Heart left ventricle (tissue), 13 donors: Measurements from ENCODE around the gene SERPINB2.

Experiments
- POLR2A ChIP-seq, 2 donors: fragments of 450-650 bp; IDR thresholded peaks; one replicate each; pipeline ENCODE4 v1.6.1; 2017; ENCODE audit warnings: antibody characterized with exemption in 2 of 2, mild to moderate bottlenecking in 2 of 2, moderate library complexity in 2 of 2
- TF ChIP-seq, protein P1 (sequence below), 12 donors: fragments of 200-600 bp; sonication (generic) in 4 of 12; IDR thresholded peaks; one replicate each; pipeline versions ENCODE4 v1.5.0 to v1.8.0; 2018 to 2022; ENCODE audit warnings: antibody characterized with exemption in 12 of 12, mild to moderate bottlenecking in 5 of 12
- donor health status: ischemic (EF 13 %, LVEDD 7.1; RV severe dilation, severe dysfunction).
- donor health status: DM: no; HTN: yes; CAD: no.
- donor health status: DM: no; HTN: no; CAD: no.
- donor health status: ischemic (EF 25% LVEDD 6.9; RV normal size, moderate dysfunction).
- donor health status: ischemic (EF 25% LVEDD 5.7; RV mildly dilated, moderate dysfunction).
- donor health status: ischemic (EF 35%, LVEDD 5.7; RV mildly dilated, moderate dysfunction).
- donor health status: nonischemic (EF 11% LVEDD 7.7; RV severe dilation, severe dysfunction).
- donor health status: DM: yes; HTN: yes; CAD: no.
- donor health status: PGD.
- donor health status: ischemic (EF 29% LVEDD 5.4; RV normal size, mild dysfunction).
- donor health status: nonischemic (EF 23%, LVEDD 6.1; RV moderate dilation, normal function).

DNA sequence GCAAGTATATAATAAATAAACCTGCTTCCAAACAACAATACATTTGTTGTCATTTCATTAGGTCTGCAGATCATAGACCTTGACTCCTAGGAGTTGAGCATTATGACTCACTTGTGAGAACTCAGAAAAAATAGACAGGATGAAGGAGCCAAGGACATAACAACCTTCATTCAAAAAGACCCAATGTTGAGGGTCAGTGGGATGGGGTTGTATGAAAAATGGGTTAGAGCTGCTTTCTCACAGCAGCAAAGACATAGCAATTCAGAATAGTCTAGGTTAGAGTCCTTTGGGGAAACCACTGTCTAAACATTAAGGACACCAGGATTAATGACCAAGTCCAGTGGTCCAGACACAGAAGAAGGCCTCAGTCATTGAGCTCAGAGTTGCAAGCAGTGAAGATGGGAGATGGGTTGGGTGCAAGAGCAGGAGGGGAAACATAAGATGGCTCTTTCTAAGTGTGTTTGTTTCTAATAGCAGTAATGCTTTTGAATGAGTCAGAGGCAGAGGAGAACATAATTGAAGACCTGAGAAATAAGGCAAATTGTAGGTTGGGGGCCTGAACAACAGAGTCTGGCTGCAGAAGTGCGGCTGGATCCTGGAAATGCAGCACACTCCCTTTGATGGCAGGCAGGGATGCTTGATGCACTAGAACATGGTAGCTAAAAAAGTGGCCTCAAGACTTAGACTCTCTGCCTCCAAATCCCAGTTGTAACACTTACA lies 16.5 kb downstream of the SERPINB2 start:
- no peak for TF ChIP-seq POLR2A (IDR thresholded peaks at IDR 0.05)
- TF ChIP-seq, protein P1, sequence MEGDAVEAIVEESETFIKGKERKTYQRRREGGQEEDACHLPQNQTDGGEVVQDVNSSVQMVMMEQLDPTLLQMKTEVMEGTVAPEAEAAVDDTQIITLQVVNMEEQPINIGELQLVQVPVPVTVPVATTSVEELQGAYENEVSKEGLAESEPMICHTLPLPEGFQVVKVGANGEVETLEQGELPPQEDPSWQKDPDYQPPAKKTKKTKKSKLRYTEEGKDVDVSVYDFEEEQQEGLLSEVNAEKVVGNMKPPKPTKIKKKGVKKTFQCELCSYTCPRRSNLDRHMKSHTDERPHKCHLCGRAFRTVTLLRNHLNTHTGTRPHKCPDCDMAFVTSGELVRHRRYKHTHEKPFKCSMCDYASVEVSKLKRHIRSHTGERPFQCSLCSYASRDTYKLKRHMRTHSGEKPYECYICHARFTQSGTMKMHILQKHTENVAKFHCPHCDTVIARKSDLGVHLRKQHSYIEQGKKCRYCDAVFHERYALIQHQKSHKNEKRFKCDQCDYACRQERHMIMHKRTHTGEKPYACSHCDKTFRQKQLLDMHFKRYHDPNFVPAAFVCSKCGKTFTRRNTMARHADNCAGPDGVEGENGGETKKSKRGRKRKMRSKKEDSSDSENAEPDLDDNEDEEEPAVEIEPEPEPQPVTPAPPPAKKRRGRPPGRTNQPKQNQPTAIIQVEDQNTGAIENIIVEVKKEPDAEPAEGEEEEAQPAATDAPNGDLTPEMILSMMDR (IDR thresholded peaks at IDR 0.05): no peak
